Neural cell (in vitro differentiated cells): ENCODE data around the gene ABHD5. TPM values are rescaled to one million over a fixed set of nuclear protein-coding genes. Genes with fewer than 3 reads are reported as not detected.

ENCODE experiments used
- H2AFZ ChIP-seq: fragments of 200-600, 300-800 bp; sonication (generic), shearing (Covaris generic); 2 replicates; pipeline ENCODE4 v1.6.0; 2014; ENCODE audit warnings: low read depth, mild to moderate bottlenecking, antibody characterized with exemption, low read length, moderate library complexity
- H3F3A ChIP-seq: fragments of 200-600 bp; shearing (Covaris generic); 2 replicates; pipeline ENCODE4 v1.6.1; 2016; ENCODE audit warnings: mild to moderate bottlenecking, moderate library complexity, mixed read lengths, antibody characterized with exemption, low read length; ENCODE audit not compliant: insufficient read depth, poor library complexity, severe bottlenecking
- H3K27ac ChIP-seq: fragments of 200-600, 300-800 bp; sonication (generic), shearing (Covaris generic); 2 replicates; pipeline ENCODE4 v1.5.1; 2014; ENCODE audit warnings: mild to moderate bottlenecking, low read length, moderate library complexity
- H3K27me3 ChIP-seq: fragments of 300-800, 200-600 bp; sonication (generic), shearing (Covaris generic); 2 replicates; pipeline ENCODE4 v1.6.0; 2014; ENCODE audit warnings: mild to moderate bottlenecking, low read depth, low read length, moderate library complexity; ENCODE audit not compliant: insufficient read depth
- H3K36me3 ChIP-seq: fragments of 300-800, 200-600 bp; sonication (generic), shearing (Covaris generic); 2 replicates; pipeline ENCODE4 v1.5.1; 2014; ENCODE audit warnings: mild to moderate bottlenecking, antibody characterized with exemption, low read length, moderate library complexity; ENCODE audit not compliant: insufficient read depth
- H3K4me2 ChIP-seq: fragments of 300-800, 200-600 bp; sonication (generic), shearing (Covaris generic); 2 replicates; pipeline ENCODE4 v1.6.0; 2014; ENCODE audit warnings: mild to moderate bottlenecking, low read length
- H3K4me3 ChIP-seq: fragments of 300-800, 200-600 bp; sonication (generic), shearing (Covaris generic); 2 replicates; pipeline ENCODE4 v1.5.1; 2014; ENCODE audit warnings: mild to moderate bottlenecking, low read length, moderate library complexity
- H3K79me2 ChIP-seq: fragments of 200-600 bp; shearing (Covaris generic); replicated peaks from 2 replicates; pipeline ENCODE4 v1.6.0; 2014; ENCODE audit warnings: mild to moderate bottlenecking, low read length, moderate library complexity; ENCODE audit not compliant: insufficient read depth
- H3K9ac ChIP-seq: fragments of 300-800, 200-600 bp; sonication (generic), shearing (Covaris generic); 2 replicates; pipeline ENCODE4 v1.6.1; 2016; ENCODE audit warnings: mild to moderate bottlenecking, low read length, mixed read lengths
- H3K9me2 ChIP-seq: fragments of 200-600 bp; shearing (Covaris generic); 2 replicates; pipeline ENCODE4 v1.6.1; 2016; ENCODE audit warnings: mild to moderate bottlenecking, low read length, mixed read lengths; ENCODE audit not compliant: insufficient read depth
- H3K9me3 ChIP-seq: fragments of 200-600, 300-800 bp; sonication (generic), shearing (Covaris generic); 2 replicates; pipeline ENCODE4 v1.6.1; 2016; ENCODE audit warnings: mild to moderate bottlenecking, mixed run types, low read length, moderate library complexity, mixed read lengths
- H4K20me1 ChIP-seq: fragments of 200-600 bp; shearing (Covaris generic); 2 replicates; pipeline ENCODE4 v1.6.1; 2016; ENCODE audit warnings: mild to moderate bottlenecking, mixed run types; ENCODE audit not compliant: insufficient read depth
- CTCF ChIP-seq: fragments of 450-650 bp; IDR thresholded peaks from 2 replicates; pipeline ENCODE4 v1.5.1; 2014; ENCODE audit warnings: antibody characterized with exemption, mild to moderate bottlenecking, moderate library complexity; ENCODE audit not compliant: poor library complexity, severe bottlenecking
- EP300 ChIP-seq: fragments of 450-650 bp; conservative IDR thresholded peaks from 2 replicates; pipeline ENCODE4 v1.6.1; 2014; ENCODE audit warnings: antibody characterized with exemption, mild to moderate bottlenecking, moderate library complexity; ENCODE audit not compliant: poor library complexity, severe bottlenecking
- EZH2 ChIP-seq: fragments of 200-600, 300-800 bp; shearing (Covaris generic), sonication (generic); IDR thresholded peaks from 2 replicates; pipeline ENCODE4 v1.6.1; 2014; ENCODE audit warnings: antibody characterized with exemption, low read length, borderline replicate concordance, mild to moderate bottlenecking; ENCODE audit not compliant: insufficient read depth, poor library complexity, severe bottlenecking
- MXI1 ChIP-seq: fragments of 450-650 bp; conservative IDR thresholded peaks from 2 replicates; pipeline ENCODE4 v1.6.1; 2014; ENCODE audit warnings: antibody characterized with exemption, mild to moderate bottlenecking; ENCODE audit not compliant: poor library complexity, severe bottlenecking
- POLR2AphosphoS5 ChIP-seq: IDR thresholded peaks from 2 replicates; pipeline ENCODE4 v1.6.1; 2012
- RAD21 ChIP-seq: fragments of 450-650 bp; conservative IDR thresholded peaks from 2 replicates; pipeline ENCODE4 v1.6.1; 2014; ENCODE audit warnings: antibody characterized with exemption, mild to moderate bottlenecking, moderate library complexity
- REST ChIP-seq: IDR thresholded peaks from 2 replicates; pipeline ENCODE4 v1.6.1; 2012; ENCODE audit warnings: borderline replicate concordance
- SMC3 ChIP-seq: fragments of 450-650 bp; conservative IDR thresholded peaks from 2 replicates; pipeline ENCODE4 v1.6.1; 2014; ENCODE audit warnings: antibody characterized with exemption, mild to moderate bottlenecking, moderate library complexity; ENCODE audit not compliant: poor library complexity
- TAF1 ChIP-seq: IDR thresholded peaks from 2 replicates; pipeline ENCODE4 v1.6.1; 2012; ENCODE audit warnings: low read depth
- polyA plus RNA-seq: library from polyadenylated mRNA; depleted of rRNA; stranded (reverse); fragments of >200 nt; gene quantifications from 2 replicates; pipeline ENCODE4 v1.2.3, GENCODE V29; 2014

The ABHD5 gene
- polyA plus RNA-seq, 1 donor from 2014 or later = 26.6 TPM

DNA sequence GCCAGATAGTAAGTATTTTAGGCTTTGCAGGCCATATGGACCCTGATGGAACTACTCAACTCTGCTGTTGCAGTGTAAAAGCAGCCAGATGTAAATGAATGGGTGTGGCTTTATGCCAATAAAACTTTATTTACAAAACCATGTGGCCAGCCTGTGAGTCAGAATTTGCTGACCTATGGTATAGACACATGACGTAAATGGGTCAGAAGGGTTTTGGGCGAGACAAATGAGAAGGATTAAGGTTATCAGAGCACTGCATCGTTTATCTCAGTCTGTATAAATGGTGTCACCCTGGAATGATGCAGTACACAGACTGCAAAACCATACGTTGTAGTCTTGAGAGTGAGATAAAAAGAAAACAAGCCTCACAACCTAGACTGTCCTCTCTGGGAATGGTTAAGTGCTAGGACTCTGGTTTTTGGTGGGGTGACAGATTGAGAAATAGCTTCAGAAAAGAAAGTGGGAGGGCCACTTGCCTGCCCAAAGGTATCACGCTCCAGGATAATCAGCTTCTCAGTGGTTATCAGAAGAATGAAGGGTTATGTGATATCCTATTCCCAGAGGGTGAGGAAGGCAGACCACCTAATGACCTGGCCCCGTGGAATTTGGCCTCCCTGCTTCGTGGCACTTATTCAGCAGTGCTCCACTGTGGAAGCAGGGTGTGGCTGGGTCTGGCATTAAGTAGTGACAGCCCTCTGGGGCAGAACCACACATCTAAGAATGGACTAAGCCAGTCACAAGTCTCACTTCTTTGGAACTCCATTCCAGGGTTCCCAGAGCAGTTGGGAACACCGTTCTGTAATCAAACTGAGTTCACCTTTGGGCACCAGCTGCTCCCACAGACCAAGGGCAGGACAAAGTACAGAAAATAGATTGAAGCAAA is 46.1 kb downstream of the ABHD5 start:
- Histone ChIP-seq H3K4me2 (no peak overlapping the region), H3K79me2 (no peaks in the 10 kb centered on the region), H4K20me1 (no peaks in the 10 kb centered on the region), H3F3A (no peaks in the 10 kb centered on the region), H3K9me3 (no peaks in the 10 kb centered on the region), H3K9ac (no peak overlapping the region), H3K36me3 (no peaks in the 10 kb centered on the region), H2AFZ (no peak overlapping the region), H3K4me3 (no peak overlapping the region), H3K9me2 (no peaks in the 10 kb centered on the region), H3K27me3 (no peaks in the 10 kb centered on the region), H3K27ac (no peak overlapping the region)
- TF ChIP-seq REST (no peak), SMC3 (no peak), POLR2AphosphoS5 (no peak), EP300 (no peak)

DNA sequence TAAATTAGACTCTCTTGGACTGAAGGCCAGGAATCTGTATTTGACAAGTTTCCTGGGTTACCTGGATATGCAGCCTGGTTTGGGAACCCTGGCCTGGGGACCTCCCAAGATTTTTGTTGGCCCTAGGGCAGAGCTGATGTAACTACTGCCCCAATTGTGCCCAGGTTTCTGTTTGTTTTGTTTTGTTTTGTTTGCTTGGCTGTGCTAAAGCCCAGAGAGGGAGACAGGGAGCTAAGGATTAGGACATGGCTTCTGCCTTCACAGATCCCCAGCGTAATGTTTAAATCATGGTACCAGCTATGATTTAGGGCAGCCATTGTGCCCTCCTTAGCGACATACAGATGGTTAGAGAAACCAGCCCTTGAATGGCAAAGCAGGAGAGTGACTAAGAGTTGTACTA is 47.6 kb downstream of the ABHD5 start:
- H3K79me2 ChIP-seq = no peaks in the 10 kb centered on the region
- no peaks in the 10 kb centered on the region for H3K9me2 ChIP-seq
- H4K20me1 ChIP-seq = no peaks in the 10 kb centered on the region
- H3K27ac ChIP-seq = no peak overlapping the region
- H3K9me3 ChIP-seq = no peaks in the 10 kb centered on the region
- no peak overlapping the region for H2AFZ ChIP-seq
- TF ChIP-seq POLR2AphosphoS5 = no peak
- no peak for TF ChIP-seq CTCF
- no peak for TF ChIP-seq EP300
- TF ChIP-seq RAD21 = no peak
- no peak for TF ChIP-seq TAF1
- no peak for TF ChIP-seq EZH2
- TF ChIP-seq MXI1 = no peak
- no peak for TF ChIP-seq REST
- no peak for TF ChIP-seq SMC3
- no peaks in the 10 kb centered on the region for H3K27me3 ChIP-seq
- H3K4me3 ChIP-seq = no peak overlapping the region
- H3F3A ChIP-seq = no peaks in the 10 kb centered on the region
- no peak overlapping the region for H3K9ac ChIP-seq
- no peak overlapping the region for H3K4me2 ChIP-seq
- H3K36me3 ChIP-seq = no peaks in the 10 kb centered on the region
